ENCODE data around the gene C2CD2.

GRCh38 chr21:41964171-41964570 lies 10.4 kb upstream of the C2CD2 start:
- TF ChIP-seq USF2 (IDR thresholded peaks at IDR 0.05; ENCODE audit: borderline replicate concordance, low read depth, low read length) (no peak), CTCF (IDR thresholded peaks at IDR 0.05 in 2 of 3, conservative IDR thresholded peaks at IDR 0.05 in 1 of 3; ENCODE audit: control insufficient read depth in 2 of 3, extremely low read depth in 1 of 3, insufficient read depth in 1 of 3, low read depth in 3 of 3, low read length in 3 of 3) (no peak), SMC3 (IDR thresholded peaks at IDR 0.05; ENCODE audit: borderline replicate concordance, low read length) (no peak), POLR2A (IDR thresholded peaks at IDR 0.05; ENCODE audit: low read depth, low read length) (no peak), CEBPB (IDR thresholded peaks at IDR 0.05; ENCODE audit: borderline replicate concordance in 1 of 2, low read depth in 2 of 2, low read length in 2 of 2) (no peak), ZNF274 (IDR thresholded peaks at IDR 0.05; ENCODE audit: insufficient read depth, insufficient read length) (no peak), EZH2 (IDR thresholded peaks at IDR 0.05; ENCODE audit: borderline replicate concordance, control insufficient read depth, low read depth, low read length) (no peak), TAF1 (IDR thresholded peaks at IDR 0.05; ENCODE audit: borderline replicate concordance, low read depth, low read length) (no peak), ESRRA (IDR thresholded peaks at IDR 0.05; ENCODE audit: low read length) (no peak), RAD21 (IDR thresholded peaks at IDR 0.05; ENCODE audit: insufficient read depth, low read depth, low read length) (no peak), MYB (IDR thresholded peaks at IDR 0.05; ENCODE audit: borderline replicate concordance, low read depth, low read length) (no peak)
- TF ChIP-seq, protein P1, sequence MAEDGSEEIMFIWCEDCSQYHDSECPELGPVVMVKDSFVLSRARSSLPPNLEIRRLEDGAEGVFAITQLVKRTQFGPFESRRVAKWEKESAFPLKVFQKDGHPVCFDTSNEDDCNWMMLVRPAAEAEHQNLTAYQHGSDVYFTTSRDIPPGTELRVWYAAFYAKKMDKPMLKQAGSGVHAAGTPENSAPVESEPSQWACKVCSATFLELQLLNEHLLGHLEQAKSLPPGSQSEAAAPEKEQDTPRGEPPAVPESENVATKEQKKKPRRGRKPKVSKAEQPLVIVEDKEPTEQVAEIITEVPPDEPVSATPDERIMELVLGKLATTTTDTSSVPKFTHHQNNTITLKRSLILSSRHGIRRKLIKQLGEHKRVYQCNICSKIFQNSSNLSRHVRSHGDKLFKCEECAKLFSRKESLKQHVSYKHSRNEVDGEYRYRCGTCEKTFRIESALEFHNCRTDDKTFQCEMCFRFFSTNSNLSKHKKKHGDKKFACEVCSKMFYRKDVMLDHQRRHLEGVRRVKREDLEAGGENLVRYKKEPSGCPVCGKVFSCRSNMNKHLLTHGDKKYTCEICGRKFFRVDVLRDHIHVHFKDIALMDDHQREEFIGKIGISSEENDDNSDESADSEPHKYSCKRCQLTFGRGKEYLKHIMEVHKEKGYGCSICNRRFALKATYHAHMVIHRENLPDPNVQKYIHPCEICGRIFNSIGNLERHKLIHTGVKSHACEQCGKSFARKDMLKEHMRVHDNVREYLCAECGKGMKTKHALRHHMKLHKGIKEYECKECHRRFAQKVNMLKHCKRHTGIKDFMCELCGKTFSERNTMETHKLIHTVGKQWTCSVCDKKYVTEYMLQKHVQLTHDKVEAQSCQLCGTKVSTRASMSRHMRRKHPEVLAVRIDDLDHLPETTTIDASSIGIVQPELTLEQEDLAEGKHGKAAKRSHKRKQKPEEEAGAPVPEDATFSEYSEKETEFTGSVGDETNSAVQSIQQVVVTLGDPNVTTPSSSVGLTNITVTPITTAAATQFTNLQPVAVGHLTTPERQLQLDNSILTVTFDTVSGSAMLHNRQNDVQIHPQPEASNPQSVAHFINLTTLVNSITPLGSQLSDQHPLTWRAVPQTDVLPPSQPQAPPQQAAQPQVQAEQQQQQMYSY (CRISPR knock-in tag; IDR thresholded peaks at IDR 0.05): no peak

Measured in GM12878 (cell line).